Heart left ventricle (tissue), 13 donors: ENCODE results near the gene RNF149.

Source experiments
- POLR2A ChIP-seq, 2 donors: fragments of 450-650 bp; IDR thresholded peaks; one replicate each; pipeline ENCODE4 v1.6.1; 2017; ENCODE audit warnings: antibody characterized with exemption in 2 of 2, mild to moderate bottlenecking in 2 of 2, moderate library complexity in 2 of 2
- TF ChIP-seq, protein P1 (sequence below), 12 donors: fragments of 200-600 bp; sonication (generic) in 4 of 12; IDR thresholded peaks; one replicate each; pipeline versions ENCODE4 v1.5.0 to v1.8.0; 2018 to 2022; ENCODE audit warnings: antibody characterized with exemption in 12 of 12, mild to moderate bottlenecking in 5 of 12
- donor health status: ischemic (EF 13 %, LVEDD 7.1; RV severe dilation, severe dysfunction).
- donor health status: DM: no; HTN: yes; CAD: no.
- donor health status: DM: no; HTN: no; CAD: no.
- donor health status: ischemic (EF 25% LVEDD 6.9; RV normal size, moderate dysfunction).
- donor health status: ischemic (EF 25% LVEDD 5.7; RV mildly dilated, moderate dysfunction).
- donor health status: ischemic (EF 35%, LVEDD 5.7; RV mildly dilated, moderate dysfunction).
- donor health status: nonischemic (EF 11% LVEDD 7.7; RV severe dilation, severe dysfunction).
- donor health status: DM: yes; HTN: yes; CAD: no.
- donor health status: PGD.
- donor health status: ischemic (EF 29% LVEDD 5.4; RV normal size, mild dysfunction).
- donor health status: nonischemic (EF 23%, LVEDD 6.1; RV moderate dilation, normal function).

DNA sequence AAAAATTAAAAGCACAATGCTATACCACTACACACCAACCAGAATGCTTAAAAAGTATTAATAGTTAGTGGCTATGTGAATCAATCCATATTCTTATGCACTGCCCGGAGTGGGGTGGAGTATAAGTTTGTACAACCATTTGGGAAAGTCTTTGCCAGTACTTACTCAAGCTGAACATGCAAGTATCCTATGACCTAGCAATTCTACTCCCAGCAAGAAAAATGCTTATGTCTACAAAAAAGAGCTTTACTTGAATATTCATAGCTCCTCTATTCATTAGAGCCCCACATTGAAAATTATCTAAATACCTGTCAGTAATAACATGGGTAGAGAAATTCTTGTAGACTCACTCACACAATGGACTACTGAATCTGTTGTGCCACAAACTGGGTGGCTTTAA, 77.3 kb downstream of the RNF149 start:
- TF ChIP-seq, protein P1, sequence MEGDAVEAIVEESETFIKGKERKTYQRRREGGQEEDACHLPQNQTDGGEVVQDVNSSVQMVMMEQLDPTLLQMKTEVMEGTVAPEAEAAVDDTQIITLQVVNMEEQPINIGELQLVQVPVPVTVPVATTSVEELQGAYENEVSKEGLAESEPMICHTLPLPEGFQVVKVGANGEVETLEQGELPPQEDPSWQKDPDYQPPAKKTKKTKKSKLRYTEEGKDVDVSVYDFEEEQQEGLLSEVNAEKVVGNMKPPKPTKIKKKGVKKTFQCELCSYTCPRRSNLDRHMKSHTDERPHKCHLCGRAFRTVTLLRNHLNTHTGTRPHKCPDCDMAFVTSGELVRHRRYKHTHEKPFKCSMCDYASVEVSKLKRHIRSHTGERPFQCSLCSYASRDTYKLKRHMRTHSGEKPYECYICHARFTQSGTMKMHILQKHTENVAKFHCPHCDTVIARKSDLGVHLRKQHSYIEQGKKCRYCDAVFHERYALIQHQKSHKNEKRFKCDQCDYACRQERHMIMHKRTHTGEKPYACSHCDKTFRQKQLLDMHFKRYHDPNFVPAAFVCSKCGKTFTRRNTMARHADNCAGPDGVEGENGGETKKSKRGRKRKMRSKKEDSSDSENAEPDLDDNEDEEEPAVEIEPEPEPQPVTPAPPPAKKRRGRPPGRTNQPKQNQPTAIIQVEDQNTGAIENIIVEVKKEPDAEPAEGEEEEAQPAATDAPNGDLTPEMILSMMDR (IDR thresholded peaks at IDR 0.05), result no peak
- no peak for TF ChIP-seq POLR2A (IDR thresholded peaks at IDR 0.05)
